ENCODE results near the gene DNAH7. TPM values are rescaled to one million over a fixed set of nuclear protein-coding genes. Genes with fewer than 3 reads are reported as not detected.

The DNAH7 gene
- total RNA-seq, 4 donors from 2014 or later: 1.3 to 11.9 (median 2.4) TPM

GRCh38 chr2:195967336-195967735 lies 101.3 kb downstream of the DNAH7 start:
- Histone ChIP-seq H3K27me3 (no peaks in the 10 kb centered on the region), H3K9me3 (no peaks in the 10 kb centered on the region), H3K4me1 (no peaks in the 10 kb centered on the region), H3K27ac (no peak overlapping the region), H3K36me3 (no peaks in the 10 kb centered on the region), H3K4me3 (no peak overlapping the region)
- DNase-seq: no peak
- TF ChIP-seq, protein P1, sequence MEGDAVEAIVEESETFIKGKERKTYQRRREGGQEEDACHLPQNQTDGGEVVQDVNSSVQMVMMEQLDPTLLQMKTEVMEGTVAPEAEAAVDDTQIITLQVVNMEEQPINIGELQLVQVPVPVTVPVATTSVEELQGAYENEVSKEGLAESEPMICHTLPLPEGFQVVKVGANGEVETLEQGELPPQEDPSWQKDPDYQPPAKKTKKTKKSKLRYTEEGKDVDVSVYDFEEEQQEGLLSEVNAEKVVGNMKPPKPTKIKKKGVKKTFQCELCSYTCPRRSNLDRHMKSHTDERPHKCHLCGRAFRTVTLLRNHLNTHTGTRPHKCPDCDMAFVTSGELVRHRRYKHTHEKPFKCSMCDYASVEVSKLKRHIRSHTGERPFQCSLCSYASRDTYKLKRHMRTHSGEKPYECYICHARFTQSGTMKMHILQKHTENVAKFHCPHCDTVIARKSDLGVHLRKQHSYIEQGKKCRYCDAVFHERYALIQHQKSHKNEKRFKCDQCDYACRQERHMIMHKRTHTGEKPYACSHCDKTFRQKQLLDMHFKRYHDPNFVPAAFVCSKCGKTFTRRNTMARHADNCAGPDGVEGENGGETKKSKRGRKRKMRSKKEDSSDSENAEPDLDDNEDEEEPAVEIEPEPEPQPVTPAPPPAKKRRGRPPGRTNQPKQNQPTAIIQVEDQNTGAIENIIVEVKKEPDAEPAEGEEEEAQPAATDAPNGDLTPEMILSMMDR (IDR thresholded peaks at IDR 0.05): no peak
- TF ChIP-seq POLR2A (IDR thresholded peaks at IDR 0.05): no peak

- Histone ChIP-seq H3K4me3 (no peak overlapping the region), H3K36me3 (no peaks in the 10 kb centered on the region), H3K4me1 (no peaks in the 10 kb centered on the region), H3K9me3 (no peaks in the 10 kb centered on the region), H3K27me3 (no peaks in the 10 kb centered on the region), H3K27ac (no peak overlapping the region)
- TF ChIP-seq, protein P1 (IDR thresholded peaks at IDR 0.05): no peak
- no peak for TF ChIP-seq POLR2A (IDR thresholded peaks at IDR 0.05)
- DNase-seq: no peak
These were observed 106.8 kb downstream of the DNAH7 start for GRCh38 chr2:195961873-195962272.

DNA sequence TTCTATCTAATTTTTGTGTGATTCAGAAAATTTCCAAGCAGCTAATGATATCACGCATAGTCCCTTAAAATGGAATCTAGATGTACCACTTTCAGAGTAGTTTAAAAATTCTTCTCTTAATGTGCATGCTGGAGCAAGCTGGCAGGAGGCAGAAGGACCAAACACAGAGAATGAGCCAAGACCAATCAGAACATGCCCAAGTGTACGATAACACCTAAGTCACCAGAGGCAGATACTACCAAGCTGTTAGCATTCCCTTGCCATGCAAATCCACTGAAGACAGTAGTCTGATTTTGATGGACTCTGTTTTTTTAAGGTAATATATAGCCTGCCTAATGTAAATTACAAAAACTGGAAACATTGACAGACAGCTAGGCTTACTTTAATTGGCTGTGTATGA lies 109.3 kb downstream of the DNAH7 start:
- no peak for DNase-seq
- no peaks in the 10 kb centered on the region for H3K9me3 ChIP-seq
- no peaks in the 10 kb centered on the region for H3K36me3 ChIP-seq
- no peaks in the 10 kb centered on the region for H3K27me3 ChIP-seq
- no peaks in the 10 kb centered on the region for H3K4me1 ChIP-seq
- no peak overlapping the region for H3K4me3 ChIP-seq
- no peak for TF ChIP-seq POLR2A (IDR thresholded peaks at IDR 0.05)
- TF ChIP-seq, protein P1 (IDR thresholded peaks at IDR 0.05): no peak
- no peak overlapping the region for H3K27ac ChIP-seq

- Histone ChIP-seq H3K36me3 (no peaks in the 10 kb centered on the region), H3K27me3 (no peaks in the 10 kb centered on the region), H3K9me3 (no peaks in the 10 kb centered on the region), H3K4me1 (no peaks in the 10 kb centered on the region), H3K27ac (no peak overlapping the region), H3K4me3 (no peak overlapping the region)
- DNase-seq: no peak
- TF ChIP-seq, protein P1 (IDR thresholded peaks at IDR 0.05): no peak
- no peak for TF ChIP-seq POLR2A (IDR thresholded peaks at IDR 0.05)
These were observed 111.9 kb downstream of the DNAH7 start for GRCh38 chr2:195956725-195957124.

DNA sequence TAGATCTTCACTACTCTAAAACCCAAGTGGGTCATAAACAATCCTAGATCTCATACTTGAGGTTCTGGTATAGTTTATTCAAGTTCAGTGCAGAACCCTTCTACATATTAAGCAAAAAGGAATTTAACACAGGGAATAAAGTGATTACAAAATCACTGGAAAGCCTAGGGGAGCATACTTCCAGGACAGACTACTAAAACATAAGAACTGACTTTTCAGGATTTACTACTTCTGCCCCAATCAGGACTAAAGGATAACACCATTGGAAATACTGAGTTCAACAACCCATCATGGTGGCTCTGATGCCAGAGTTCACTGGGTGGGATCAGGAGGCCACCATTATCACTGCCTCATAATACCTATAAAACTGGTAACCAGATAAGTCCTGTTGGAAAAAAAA lies 123.6 kb downstream of the DNAH7 start:
- no peak for DNase-seq
- Histone ChIP-seq H3K27me3 (no peaks in the 10 kb centered on the region), H3K9me3 (peaks cover 0 to 4% (median 0%) of the 10 kb centered on the region in 4 donors), H3K4me3 (no peak overlapping the region), H3K27ac (no peak overlapping the region), H3K4me1 (no peaks in the 10 kb centered on the region), H3K36me3 (no peaks in the 10 kb centered on the region)
- TF ChIP-seq POLR2A (IDR thresholded peaks at IDR 0.05): no peak
- TF ChIP-seq, protein P1 (IDR thresholded peaks at IDR 0.05): no peak

DNA sequence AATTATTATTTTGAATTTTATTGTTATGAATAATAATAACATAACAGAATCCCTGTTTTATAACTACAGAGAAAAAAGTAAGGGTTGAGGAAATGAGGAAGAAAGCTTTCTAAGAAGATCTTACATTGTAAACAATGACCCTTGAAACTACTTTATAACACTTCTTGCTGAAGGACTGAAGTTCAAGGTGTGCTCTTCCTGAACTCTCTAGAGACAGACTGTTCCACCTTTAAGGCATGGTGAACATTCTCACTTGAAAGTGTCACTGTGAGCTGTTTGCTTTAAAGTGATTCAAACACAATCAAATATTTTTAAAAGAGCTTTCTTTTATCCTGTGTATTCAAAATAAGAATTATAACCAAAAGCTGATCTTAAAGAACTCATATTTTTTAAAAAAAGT lies 131.5 kb downstream of the DNAH7 start:
- Histone ChIP-seq H3K4me1 (no peaks in the 10 kb centered on the region), H3K4me3 (no peak overlapping the region), H3K27me3 (no peaks in the 10 kb centered on the region), H3K9me3 (no peaks in the 10 kb centered on the region), H3K36me3 (no peaks in the 10 kb centered on the region), H3K27ac (peak overlapping the region in 2 of 4 donors; percentile 13 to 56)
- no peak for DNase-seq
- TF ChIP-seq POLR2A (IDR thresholded peaks at IDR 0.05): no peak
- TF ChIP-seq, protein P1 (IDR thresholded peaks at IDR 0.05): no peak
